Measurements from ENCODE around the gene ZBTB17. TPM values are rescaled to one million over a fixed set of nuclear protein-coding genes. Genes with fewer than 3 reads are reported as not detected.

ZBTB17 gene
- total and polyA plus RNA-seq, 2 experiments from 2014 or later = 21.9 to 26.6 TPM

DNA sequence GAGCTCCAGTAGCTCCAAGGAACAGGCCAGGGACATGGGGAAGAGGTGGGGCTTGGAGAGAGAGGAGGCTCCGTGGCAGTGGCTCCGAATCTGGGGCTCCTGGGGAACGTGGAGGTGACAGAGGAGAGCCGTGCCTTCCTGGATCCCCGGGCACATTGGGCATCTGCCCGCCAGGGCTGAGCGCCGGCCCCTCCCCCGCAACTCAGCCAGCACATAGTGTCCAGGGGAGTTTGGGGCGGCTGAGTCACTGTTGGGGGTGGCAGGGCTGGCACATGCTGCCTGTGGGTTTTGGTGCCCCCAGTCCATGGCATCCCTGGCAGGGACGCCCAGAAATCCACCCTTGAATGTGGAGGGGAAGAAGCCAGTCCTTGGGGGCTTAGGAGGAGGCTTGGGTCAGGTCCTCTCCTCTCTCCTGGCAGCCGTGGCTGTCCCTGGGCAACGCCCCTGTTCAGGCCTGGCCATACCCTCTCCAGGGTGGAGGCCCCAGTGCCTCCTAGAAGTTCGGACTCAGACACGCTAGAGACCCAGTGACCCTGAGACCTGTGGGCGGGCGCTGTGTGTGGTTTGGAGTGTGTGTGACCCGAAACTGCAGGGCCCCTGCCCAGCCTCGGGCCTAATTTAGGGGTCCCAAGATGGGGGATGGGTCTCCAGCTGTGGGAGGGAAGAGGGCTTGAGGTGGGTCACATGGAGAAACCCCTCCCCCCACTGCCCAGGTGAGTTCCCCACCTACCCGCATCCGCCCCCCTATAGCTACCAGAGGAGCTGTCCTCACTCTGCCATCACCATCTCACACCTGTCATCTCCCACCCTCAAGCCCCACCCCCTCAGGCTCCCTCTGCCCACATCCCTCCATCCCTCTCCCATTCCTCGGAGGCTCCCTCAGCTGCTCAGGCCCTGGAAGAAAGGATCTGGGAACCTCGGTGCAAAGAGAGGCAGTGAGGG is 40.3 kb upstream of the ZBTB17 start (continued):
- TF ChIP-seq, protein P1, sequence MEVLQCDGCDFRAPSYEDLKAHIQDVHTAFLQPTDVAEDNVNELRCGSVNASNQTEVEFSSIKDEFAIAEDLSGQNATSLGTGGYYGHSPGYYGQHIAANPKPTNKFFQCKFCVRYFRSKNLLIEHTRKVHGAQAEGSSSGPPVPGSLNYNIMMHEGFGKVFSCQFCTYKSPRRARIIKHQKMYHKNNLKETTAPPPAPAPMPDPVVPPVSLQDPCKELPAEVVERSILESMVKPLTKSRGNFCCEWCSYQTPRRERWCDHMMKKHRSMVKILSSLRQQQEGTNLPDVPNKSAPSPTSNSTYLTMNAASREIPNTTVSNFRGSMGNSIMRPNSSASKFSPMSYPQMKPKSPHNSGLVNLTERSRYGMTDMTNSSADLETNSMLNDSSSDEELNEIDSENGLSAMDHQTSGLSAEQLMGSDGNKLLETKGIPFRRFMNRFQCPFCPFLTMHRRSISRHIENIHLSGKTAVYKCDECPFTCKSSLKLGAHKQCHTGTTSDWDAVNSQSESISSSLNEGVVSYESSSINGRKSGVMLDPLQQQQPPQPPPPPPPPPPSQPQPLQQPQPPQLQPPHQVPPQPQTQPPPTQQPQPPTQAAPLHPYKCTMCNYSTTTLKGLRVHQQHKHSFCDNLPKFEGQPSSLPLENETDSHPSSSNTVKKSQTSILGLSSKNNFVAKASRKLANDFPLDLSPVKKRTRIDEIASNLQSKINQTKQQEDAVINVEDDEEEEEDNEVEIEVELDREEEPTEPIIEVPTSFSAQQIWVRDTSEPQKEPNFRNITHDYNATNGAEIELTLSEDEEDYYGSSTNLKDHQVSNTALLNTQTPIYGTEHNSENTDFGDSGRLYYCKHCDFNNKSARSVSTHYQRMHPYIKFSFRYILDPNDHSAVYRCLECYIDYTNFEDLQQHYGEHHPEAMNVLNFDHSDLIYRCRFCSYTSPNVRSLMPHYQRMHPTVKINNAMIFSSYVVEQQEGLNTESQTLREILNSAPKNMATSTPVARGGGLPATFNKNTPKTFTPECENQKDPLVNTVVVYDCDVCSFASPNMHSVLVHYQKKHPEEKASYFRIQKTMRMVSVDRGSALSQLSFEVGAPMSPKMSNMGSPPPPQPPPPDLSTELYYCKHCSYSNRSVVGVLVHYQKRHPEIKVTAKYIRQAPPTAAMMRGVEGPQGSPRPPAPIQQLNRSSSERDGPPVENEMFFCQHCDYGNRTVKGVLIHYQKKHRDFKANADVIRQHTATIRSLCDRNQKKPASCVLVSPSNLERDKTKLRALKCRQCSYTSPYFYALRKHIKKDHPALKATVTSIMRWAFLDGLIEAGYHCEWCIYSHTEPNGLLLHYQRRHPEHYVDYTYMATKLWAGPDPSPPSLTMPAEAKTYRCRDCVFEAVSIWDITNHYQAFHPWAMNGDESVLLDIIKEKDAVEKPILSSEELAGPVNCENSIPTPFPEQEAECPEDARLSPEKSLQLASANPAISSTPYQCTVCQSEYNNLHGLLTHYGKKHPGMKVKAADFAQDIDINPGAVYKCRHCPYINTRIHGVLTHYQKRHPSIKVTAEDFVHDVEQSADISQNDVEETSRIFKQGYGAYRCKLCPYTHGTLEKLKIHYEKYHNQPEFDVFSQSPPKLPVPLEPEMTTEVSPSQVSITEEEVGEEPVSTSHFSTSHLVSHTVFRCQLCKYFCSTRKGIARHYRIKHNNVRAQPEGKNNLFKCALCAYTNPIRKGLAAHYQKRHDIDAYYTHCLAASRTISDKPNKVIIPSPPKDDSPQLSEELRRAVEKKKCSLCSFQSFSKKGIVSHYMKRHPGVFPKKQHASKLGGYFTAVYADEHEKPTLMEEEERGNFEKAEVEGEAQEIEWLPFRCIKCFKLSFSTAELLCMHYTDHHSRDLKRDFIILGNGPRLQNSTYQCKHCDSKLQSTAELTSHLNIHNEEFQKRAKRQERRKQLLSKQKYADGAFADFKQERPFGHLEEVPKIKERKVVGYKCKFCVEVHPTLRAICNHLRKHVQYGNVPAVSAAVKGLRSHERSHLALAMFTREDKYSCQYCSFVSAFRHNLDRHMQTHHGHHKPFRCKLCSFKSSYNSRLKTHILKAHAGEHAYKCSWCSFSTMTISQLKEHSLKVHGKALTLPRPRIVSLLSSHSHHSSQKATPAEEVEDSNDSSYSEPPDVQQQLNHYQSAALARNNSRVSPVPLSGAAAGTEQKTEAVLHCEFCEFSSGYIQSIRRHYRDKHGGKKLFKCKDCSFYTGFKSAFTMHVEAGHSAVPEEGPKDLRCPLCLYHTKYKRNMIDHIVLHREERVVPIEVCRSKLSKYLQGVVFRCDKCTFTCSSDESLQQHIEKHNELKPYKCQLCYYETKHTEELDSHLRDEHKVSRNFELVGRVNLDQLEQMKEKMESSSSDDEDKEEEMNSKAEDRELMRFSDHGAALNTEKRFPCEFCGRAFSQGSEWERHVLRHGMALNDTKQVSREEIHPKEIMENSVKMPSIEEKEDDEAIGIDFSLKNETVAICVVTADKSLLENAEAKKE (CRISPR knock-in tag; IDR thresholded peaks at IDR 0.05) = no peak
- no peak for TF ChIP-seq CREB1 (CRISPR knock-in tag; IDR thresholded peaks at IDR 0.05; ENCODE audit: low read depth)
- TF ChIP-seq, protein P2, sequence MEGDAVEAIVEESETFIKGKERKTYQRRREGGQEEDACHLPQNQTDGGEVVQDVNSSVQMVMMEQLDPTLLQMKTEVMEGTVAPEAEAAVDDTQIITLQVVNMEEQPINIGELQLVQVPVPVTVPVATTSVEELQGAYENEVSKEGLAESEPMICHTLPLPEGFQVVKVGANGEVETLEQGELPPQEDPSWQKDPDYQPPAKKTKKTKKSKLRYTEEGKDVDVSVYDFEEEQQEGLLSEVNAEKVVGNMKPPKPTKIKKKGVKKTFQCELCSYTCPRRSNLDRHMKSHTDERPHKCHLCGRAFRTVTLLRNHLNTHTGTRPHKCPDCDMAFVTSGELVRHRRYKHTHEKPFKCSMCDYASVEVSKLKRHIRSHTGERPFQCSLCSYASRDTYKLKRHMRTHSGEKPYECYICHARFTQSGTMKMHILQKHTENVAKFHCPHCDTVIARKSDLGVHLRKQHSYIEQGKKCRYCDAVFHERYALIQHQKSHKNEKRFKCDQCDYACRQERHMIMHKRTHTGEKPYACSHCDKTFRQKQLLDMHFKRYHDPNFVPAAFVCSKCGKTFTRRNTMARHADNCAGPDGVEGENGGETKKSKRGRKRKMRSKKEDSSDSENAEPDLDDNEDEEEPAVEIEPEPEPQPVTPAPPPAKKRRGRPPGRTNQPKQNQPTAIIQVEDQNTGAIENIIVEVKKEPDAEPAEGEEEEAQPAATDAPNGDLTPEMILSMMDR (conservative IDR thresholded peaks at IDR 0.05; ENCODE audit: low read depth in 2 of 2) = no peak

DNA sequence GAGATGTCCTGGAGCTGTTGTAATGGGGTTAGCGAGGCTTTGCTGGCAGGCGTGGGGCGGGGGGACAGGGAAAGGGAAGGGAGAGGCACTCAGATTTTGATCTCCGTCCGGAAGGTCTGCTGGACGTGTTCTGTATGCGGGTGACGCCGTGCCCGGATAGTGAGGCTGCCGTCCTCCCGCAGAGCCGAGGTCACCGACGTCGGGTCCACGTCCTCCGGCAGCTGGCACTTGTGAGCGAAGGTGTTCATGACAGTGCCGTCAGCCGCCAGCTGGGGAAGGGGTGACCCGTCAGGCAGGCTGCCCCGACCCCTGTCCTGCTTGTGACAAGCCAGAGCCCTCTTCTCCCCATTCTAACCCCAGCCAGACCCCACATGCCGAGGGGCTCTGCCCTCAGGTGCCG is 39.6 kb upstream of the ZBTB17 start:
- no peak overlapping the region for H3K4me3 Mint-ChIP-seq
- H3K27ac Mint-ChIP-seq = no peak overlapping the region
- TF ChIP-seq JUNB (IDR thresholded peaks at IDR 0.05; ENCODE audit: unreplicated experiment) (no peak), CREB1 (CRISPR knock-in tag; IDR thresholded peaks at IDR 0.05; ENCODE audit: low read depth) (no peak)
- TF ChIP-seq, protein P1 (CRISPR knock-in tag; IDR thresholded peaks at IDR 0.05) = no peak

More for the DNA sequence above, 39.6 kb upstream of the ZBTB17 start:
- H3K27me3 Mint-ChIP-seq (ENCODE audit: insufficient read depth, low read depth, poor library complexity) = peaks cover 23% of the 10 kb centered on the region
- DNase-seq (ENCODE audit: low spot score) (no peak), ATAC-seq (no peak)
- H3K36me3 Mint-ChIP-seq (ENCODE audit: low read depth) = no peaks in the 10 kb centered on the region
- Histone ChIP-seq H2AFZ (no peak overlapping the region), H3K27me3 (ENCODE audit: insufficient read depth) (no peaks in the 10 kb centered on the region), H3K9me2 (ENCODE audit: insufficient read depth) (no peaks in the 10 kb centered on the region), H3K4me2 (no peak overlapping the region), H3F3A (replicated peaks; ENCODE audit: low read depth) (peaks cover 5% of the 10 kb centered on the region; the same call in 1 of the 2 replicates), H3K36me3 (ENCODE audit: insufficient read depth) (no peaks in the 10 kb centered on the region), H4K20me1 (replicated peaks; ENCODE audit: insufficient read depth) (no peaks in the 10 kb centered on the region), H3K27ac (ENCODE audit: low read depth) (no peak overlapping the region), H3K4me3 (no peak overlapping the region), H3K79me2 (replicated peaks; ENCODE audit: insufficient read depth) (no peaks in the 10 kb centered on the region), H3K4me1 (ENCODE audit: insufficient read depth) (peaks cover 38% of the 10 kb centered on the region)
- no peaks in the 10 kb centered on the region for H3K9me3 Mint-ChIP-seq
- peaks cover 65% of the 10 kb centered on the region for H3K4me1 Mint-ChIP-seq

Data from GM23338 (cell line).